ENCODE results near the gene TCF4.

DNA sequence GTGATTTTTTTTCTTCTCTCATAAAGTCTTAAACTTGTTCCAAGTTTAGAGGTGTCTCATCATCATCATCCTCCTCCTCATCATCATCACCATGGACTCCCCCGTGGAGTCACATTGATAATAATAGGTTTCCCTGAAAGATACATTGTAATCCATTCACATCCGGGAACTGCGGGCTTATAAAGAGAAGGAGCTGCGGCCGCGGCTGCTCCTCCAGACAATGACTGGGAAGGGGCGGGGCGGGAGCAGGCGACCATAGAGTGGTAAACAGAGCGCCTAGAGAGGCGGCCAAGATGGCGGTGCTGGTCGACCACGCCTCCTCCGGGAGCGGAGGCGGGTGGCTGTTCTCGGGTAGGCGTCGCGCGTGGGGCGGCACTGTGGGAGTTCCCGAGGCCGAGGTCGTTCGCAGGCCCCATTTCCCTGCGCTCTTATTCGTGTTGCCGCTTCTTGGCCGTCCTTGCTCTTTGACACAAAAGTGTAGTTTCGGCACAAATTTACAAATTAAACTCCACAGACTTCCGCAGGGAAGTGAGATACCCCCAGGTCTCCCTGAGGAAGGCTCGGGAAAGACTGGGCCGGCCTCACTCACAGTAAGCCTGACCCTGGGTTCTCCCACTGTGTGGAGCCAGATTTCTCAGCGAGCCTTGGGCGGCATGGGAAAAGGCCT is 1.8 kb upstream of the TCF4 start:
- TF ChIP-seq POLR2AphosphoS5 (IDR thresholded peaks at IDR 0.05) (peak; percentile 73 to 87 (median 74)), EP300 (IDR thresholded peaks at IDR 0.05; ENCODE audit: low read depth) (no peak), POLR2A (IDR thresholded peaks at IDR 0.05) (peak; percentile 46)
